ENCODE results near the gene SH3RF3.

- TF ChIP-seq SUZ12 (IDR thresholded peaks at IDR 0.05; ENCODE audit: extremely low read depth, insufficient read depth, insufficient read length) (no peak), YY1 (IDR thresholded peaks at IDR 0.05; ENCODE audit: insufficient read depth, insufficient read length) (no peak), ZNF274 (IDR thresholded peaks at IDR 0.05; ENCODE audit: low read depth, low read length) (no peak)
These were observed 383.1 kb downstream of the SH3RF3 start for GRCh38 chr2:109512076-109512475.

Measured in NT2/D1 (cell line).